D721Med (cell line): ENCODE measurements around the gene NT5C2.

Experiments used
- DNase-seq: peaks from one replicate; pipeline ENCODE4 v3.0.0; 2011; ENCODE audit warnings: low spot score; ENCODE audit not compliant: insufficient read length
- FAIRE-seq: peaks from 2 replicates; lab custom pipeline; 2011; peaks lifted over from hg19 to GRCh38; lab: Jason Lieb, UNC
- CTCF ChIP-seq: IDR thresholded peaks from 2 replicates; pipeline ENCODE4 v1.5.1; 2012; ENCODE audit warnings: mild to moderate bottlenecking, control low read depth; ENCODE audit not compliant: insufficient read depth; ENCODE audit errors: missing control alignments

The NT5C2 gene

GRCh38 chr10:103104721-103105120 lies 88.4 kb downstream of the NT5C2 start:
- no peak for DNase-seq
- no peak for TF ChIP-seq CTCF
- FAIRE-seq: no peak

- DNase-seq (no peak), FAIRE-seq (no peak)
- TF ChIP-seq CTCF: no peak
Observed at GRCh38 chr10:103103989-103104388, 89.1 kb downstream of the NT5C2 start.

GRCh38 chr10:103102195-103102594 lies 90.9 kb downstream of the NT5C2 start:
- TF ChIP-seq CTCF: no peak
- DNase-seq (no peak), FAIRE-seq (no peak)

- FAIRE-seq (no peak), DNase-seq (no peak)
- no peak for TF ChIP-seq CTCF
Observed at GRCh38 chr10:103100620-103101019, 92.5 kb downstream of the NT5C2 start.

GRCh38 chr10:103098240-103098639 lies 94.8 kb downstream of the NT5C2 start:
- FAIRE-seq (no peak), DNase-seq (no peak)
- TF ChIP-seq CTCF: no peak

GRCh38 chr10:103096130-103096529 lies 96.9 kb downstream of the NT5C2 start:
- TF ChIP-seq CTCF: no peak
- DNase-seq: no peak
- no peak for FAIRE-seq

- no peak for FAIRE-seq
- no peak for TF ChIP-seq CTCF
- no peak for DNase-seq
Observed at GRCh38 chr10:103095005-103095404, 98.1 kb downstream of the NT5C2 start.
